Panc1 (cell line): ENCODE measurements around the gene FGF11. TPM values are rescaled to one million over a fixed set of nuclear protein-coding genes. Genes with fewer than 3 reads are reported as not detected.

Experiments
- ATAC-seq: fragments of 200-7000 bp; cut with Tn5 transposase; 2 replicates; pipeline ENCODE4 v1.9.1; 2020; ENCODE audit warnings: mild to moderate bottlenecking, moderate library complexity
- BruUV-seq: library from RNA; stranded (reverse); fragments of 400-500 nt; replicated peaks from 2 replicates; lab custom pipeline; 2021; lab: Mats Ljungman, UMichigan
- CTCF ChIA-PET: fragments of 300-600 bp; sonication (Branson Sonifier 250); formaldehyde crosslinking; loops from one replicate; lab custom pipeline; 2022; ENCODE audit warnings: antibody characterized with exemption; lab: Charles Lee
- POLR2A ChIA-PET: fragments of 300-600 bp; sonication (Branson Sonifier 250); formaldehyde crosslinking; loops from one replicate; lab custom pipeline; 2022; ENCODE audit warnings: antibody characterized with exemption; lab: Charles Lee
- DNase-seq: peaks from one replicate; pipeline ENCODE4 v3.0.0-alpha.2; 2010; ENCODE audit warnings: low read depth, low spot score
- H3K27ac ChIP-seq: 2 replicates; pipeline ENCODE4 v1.5.1; 2011; ENCODE audit warnings: mild to moderate bottlenecking, low read length, inconsistent platforms
- H3K27me3 ChIP-seq: fragments of 200-500 bp; sonication (Bioruptor generic); 2 replicates; pipeline ENCODE4 v1.6.0; 2014; ENCODE audit warnings: low read length, inconsistent platforms; ENCODE audit not compliant: control insufficient read depth, insufficient read depth
- H3K36me3 ChIP-seq: fragments of 200-500 bp; sonication (Bioruptor generic); 2 replicates; pipeline ENCODE4 v1.5.1; 2014; ENCODE audit warnings: inconsistent platforms, mild to moderate bottlenecking, low read length, moderate library complexity; ENCODE audit not compliant: control insufficient read depth, insufficient read depth
- H3K4me1 ChIP-seq: 2 replicates; pipeline ENCODE4 v1.5.1; 2011; ENCODE audit warnings: inconsistent platforms, mild to moderate bottlenecking, low read length, moderate library complexity; ENCODE audit not compliant: control insufficient read depth, insufficient read depth
- H3K4me3 ChIP-seq, 2 experiments: 2 replicates each; pipeline ENCODE4 v1.5.1; 2011 to 2012; ENCODE audit warnings: low read depth in 2 of 2, low read length in 2 of 2, mild to moderate bottlenecking in 2 of 2, inconsistent platforms in 1 of 2, moderate library complexity in 1 of 2
- H3K9me3 ChIP-seq: fragments of 200-500 bp; sonication (Bioruptor generic); 2 replicates; pipeline ENCODE4 v1.5.1; 2014; ENCODE audit warnings: low read depth, mild to moderate bottlenecking, inconsistent platforms, low read length, moderate library complexity; ENCODE audit not compliant: control insufficient read depth, insufficient read depth
- CTCF ChIP-seq: fragments of 450-650 bp; IDR thresholded peaks from 2 replicates; pipeline ENCODE4 v1.5.1; 2017; ENCODE audit warnings: mild to moderate bottlenecking
- POLR2AphosphoS5 ChIP-seq: IDR thresholded peaks from 2 replicates; pipeline ENCODE4 v1.6.1; 2012; ENCODE audit warnings: mild to moderate bottlenecking, low read depth, low read length, moderate library complexity
- REST ChIP-seq, 2 experiments: IDR thresholded peaks; 2 replicates each; pipeline ENCODE4 v1.6.1; 2011 to 2012; ENCODE audit warnings: low read depth in 2 of 2, control low read depth in 1 of 2, low read length in 1 of 2, mild to moderate bottlenecking in 1 of 2, moderate library complexity in 1 of 2; ENCODE audit not compliant: insufficient read depth in 1 of 2
- SIN3A ChIP-seq: IDR thresholded peaks from 2 replicates; pipeline ENCODE4 v1.6.1; 2012; ENCODE audit warnings: low read depth, mild to moderate bottlenecking, low read length, moderate library complexity, borderline replicate concordance; ENCODE audit not compliant: insufficient read depth
- TCF7L2 ChIP-seq: IDR thresholded peaks from 2 replicates; pipeline ENCODE4 v1.6.1; 2011; ENCODE audit warnings: mild to moderate bottlenecking, low read depth, low read length, inconsistent platforms
- in situ Hi-C: cut with HindIII; loops from 2 replicates; pipeline ENCODE4 v1.10.0; 2016; ENCODE audit warnings: low sequenced_read_pairs, low pct_unique_long_range_greater_than_20kb
- intact Hi-C: fragments of 100-400 bp; cut with micrococcal nuclease; formaldehyde crosslinking; loops from one replicate; pipeline ENCODE4 v1.10.0; 2022; ENCODE audit not compliant: unreplicated experiment
- total RNA-seq: library from RNA; stranded (reverse); gene quantifications from one replicate; pipeline ENCODE4 v1.2.1, GENCODE V29; 2021; ENCODE audit not compliant: unreplicated experiment

Gene FGF11
- total RNA-seq, 1 experiment from 2014 or later, result 4.4 TPM

- ChIA-PET POLR2A (no interaction called here), CTCF (no interaction called here)
- H3K4me1 ChIP-seq, result peaks cover 3% of the 10 kb centered on the region
- DNase-seq, result no peak
- in situ Hi-C loops, result no loop called here
- H3K36me3 ChIP-seq, result no peaks in the 10 kb centered on the region
- H3K9me3 ChIP-seq, result no peaks in the 10 kb centered on the region
- H3K27ac ChIP-seq, result no peak within 1 kb of the TSS
- TF ChIP-seq POLR2AphosphoS5, result no peak
- TF ChIP-seq CTCF, result no peak
- no peak for TF ChIP-seq TCF7L2
- no peak for TF ChIP-seq SIN3A
- TF ChIP-seq REST (IDR thresholded peaks at IDR 0.05; ENCODE audit: insufficient read depth in 1 of 2, low read depth in 2 of 2, low read length in 1 of 2), result no peak
- H3K4me3 ChIP-seq, result no peak within 1 kb of the TSS
- intact Hi-C loops, result no loop called here
- H3K27me3 ChIP-seq, result no peaks in the 10 kb centered on the region
- no peak for ATAC-seq
- BruUV-seq, result no TSS peak
Observed at GRCh38 chr17:7407485-7408251, 31.6 kb upstream of the FGF11 start, which contains the start of gene NLGN2. Gene NLGN2 (plus strand): TSS chr17:7407845. CDS start chr17:7408256, 411 bp downstream.

- in situ Hi-C loops, result no loop called here
- ChIA-PET CTCF (no interaction called here), POLR2A (no interaction called here)
Observed at GRCh38 chr17:7408252-7408727, 31.0 kb upstream of the FGF11 start.

More at GRCh38 chr17:7408252-7408727, 31.0 kb upstream of the FGF11 start:
- no peak overlapping the region for H3K4me3 ChIP-seq
- no peaks in the 10 kb centered on the region for H3K9me3 ChIP-seq
- intact Hi-C loops, result no loop called here
- no peak overlapping the region for H3K27ac ChIP-seq
- ATAC-seq, result no peak
- BruUV-seq, result no TSS peak
- no peaks in the 10 kb centered on the region for H3K36me3 ChIP-seq
- no peaks in the 10 kb centered on the region for H3K27me3 ChIP-seq
- no peak for TF ChIP-seq CTCF
- no peak for TF ChIP-seq REST (IDR thresholded peaks at IDR 0.05; ENCODE audit: insufficient read depth in 1 of 2, low read depth in 2 of 2, low read length in 1 of 2)
- TF ChIP-seq TCF7L2, result no peak
- TF ChIP-seq POLR2AphosphoS5, result no peak
- no peak for TF ChIP-seq SIN3A
- no peak for DNase-seq
- H3K4me1 ChIP-seq, result no peaks in the 10 kb centered on the region; the same call in 1 of the 2 replicates
